GM23338 (cell line): ENCODE results near the gene WWOX. TPM values are rescaled to one million over a fixed set of nuclear protein-coding genes. Genes with fewer than 3 reads are reported as not detected.

Experiments used
- ATAC-seq: fragments of 200-7000 bp; cut with Tn5 transposase; 3 replicates; pipeline ENCODE4 v1.9.1; 2020
- DNase-seq: peaks from one replicate; pipeline ENCODE4 v3.0.0-alpha.2; 2015; ENCODE audit warnings: low spot score
- H2AFZ ChIP-seq: fragments of 200-600 bp; sonication (generic); 2 replicates; pipeline ENCODE4 v1.8.0; 2016; ENCODE audit warnings: antibody characterized with exemption, mild to moderate bottlenecking, moderate library complexity
- H3F3A ChIP-seq: fragments of 200-600 bp; sonication (generic); replicated peaks from 2 replicates; pipeline ENCODE4 v1.8.0; 2017; ENCODE audit warnings: antibody characterized with exemption, mixed run types, low read depth
- H3K27ac ChIP-seq: fragments of 200-600 bp; sonication (generic); 2 replicates; pipeline ENCODE4 v1.6.1; 2016; ENCODE audit warnings: low read depth
- H3K27me3 ChIP-seq: fragments of 200-600 bp; sonication (generic); 2 replicates; pipeline ENCODE4 v1.8.0; 2016; ENCODE audit warnings: mild to moderate bottlenecking, mixed run types, moderate library complexity; ENCODE audit not compliant: insufficient read depth
- H3K36me3 ChIP-seq: fragments of 200-600 bp; sonication (generic); 2 replicates; pipeline ENCODE4 v1.8.0; 2016; ENCODE audit warnings: mild to moderate bottlenecking; ENCODE audit not compliant: insufficient read depth
- H3K4me1 ChIP-seq: fragments of 200-600 bp; sonication (generic); 2 replicates; pipeline ENCODE4 v1.8.0; 2016; ENCODE audit warnings: mild to moderate bottlenecking, moderate library complexity; ENCODE audit not compliant: insufficient read depth
- H3K4me2 ChIP-seq: fragments of 200-600 bp; sonication (generic); 2 replicates; pipeline ENCODE4 v1.7.1; 2017; ENCODE audit warnings: mixed run types
- H3K4me3 ChIP-seq: fragments of 200-600 bp; sonication (generic); 2 replicates; pipeline ENCODE4 v1.6.1; 2016; ENCODE audit warnings: mixed run types
- H3K79me2 ChIP-seq: fragments of 200-600 bp; sonication (generic); replicated peaks from 2 replicates; pipeline ENCODE4 v1.8.0; 2017; ENCODE audit warnings: mild to moderate bottlenecking; ENCODE audit not compliant: insufficient read depth
- H3K9me2 ChIP-seq: fragments of 200-600 bp; sonication (generic); 2 replicates; pipeline ENCODE4 v1.8.0; 2017; ENCODE audit not compliant: insufficient read depth
- H4K20me1 ChIP-seq: fragments of 200-600 bp; sonication (generic); replicated peaks from 2 replicates; pipeline ENCODE4 v1.8.0; 2017; ENCODE audit warnings: mild to moderate bottlenecking; ENCODE audit not compliant: insufficient read depth
- H3K27ac Mint-ChIP-seq: 2 replicates; pipeline ENCODE4 v1.8.0; 2020; ENCODE audit warnings: inconsistent platforms, mild to moderate bottlenecking, moderate library complexity, mixed read lengths
- H3K27me3 Mint-ChIP-seq: 3 replicates; pipeline ENCODE4 v1.8.0; 2022; ENCODE audit warnings: low read depth, mild to moderate bottlenecking, moderate library complexity, mixed read lengths, inconsistent platforms; ENCODE audit not compliant: insufficient read depth, poor library complexity
- H3K36me3 Mint-ChIP-seq: 3 replicates; pipeline ENCODE4 v1.8.0; 2021; ENCODE audit warnings: low read depth, mild to moderate bottlenecking, inconsistent platforms, moderate library complexity, mixed read lengths
- H3K4me1 Mint-ChIP-seq: 3 replicates; pipeline ENCODE4 v1.8.0; 2020; ENCODE audit warnings: mild to moderate bottlenecking, inconsistent platforms, mixed read lengths
- H3K4me3 Mint-ChIP-seq: 3 replicates; pipeline ENCODE4 v1.8.0; 2021; ENCODE audit warnings: moderate library complexity, mild to moderate bottlenecking, inconsistent platforms, mixed read lengths
- H3K9me3 Mint-ChIP-seq: 3 replicates; pipeline ENCODE4 v1.8.0; 2020; ENCODE audit warnings: moderate library complexity, mild to moderate bottlenecking, inconsistent platforms, mixed read lengths
- CREB1 ChIP-seq: fragments of 250-450 bp; sonication (Bioruptor Pico); IDR thresholded peaks from 2 replicates; pipeline ENCODE4 v1.5.0; 2020; ENCODE audit warnings: low read depth, mild to moderate bottlenecking, moderate library complexity
- ETS1 ChIP-seq: IDR thresholded peaks from 2 replicates; pipeline ENCODE4 v1.6.1; 2016; ENCODE audit warnings: antibody characterized with exemption
- NANOG ChIP-seq: IDR thresholded peaks from 2 replicates; pipeline ENCODE4 v1.6.1; 2016; ENCODE audit warnings: antibody characterized with exemption, borderline replicate concordance
- ZNF331 ChIP-seq: fragments of 250-450 bp; sonication (Bioruptor Pico); IDR thresholded peaks from 2 replicates; pipeline ENCODE4 v1.5.0; 2020; ENCODE audit warnings: low read depth, mild to moderate bottlenecking, moderate library complexity
- polyA plus RNA-seq: library from polyadenylated mRNA; unstranded; fragments of >200 nt; fragmentation: Nextera tagmentation; extraction: Ambion mirVana; gene quantifications from 2 replicates; pipeline ENCODE4 v1.2.1, GENCODE V29; 2016
- total RNA-seq: library from RNA; depleted of rRNA; stranded (reverse); fragments of >200 nt; shearing (Covaris generic); gene quantifications from 2 replicates; pipeline ENCODE4 v1.2.3, GENCODE V29; 2014
- TF ChIP-seq, protein P1 (sequence below): fragments of 250-450 bp; sonication (Bioruptor Pico); IDR thresholded peaks from 2 replicates; pipeline ENCODE4 v1.5.0; 2020; ENCODE audit warnings: mild to moderate bottlenecking, moderate library complexity
- TF ChIP-seq, protein P2 (sequence below): IDR thresholded peaks from one replicate; pipeline ENCODE4 v1.6.1; 2018; ENCODE audit warnings: antibody characterized with exemption; ENCODE audit not compliant: unreplicated experiment

Gene WWOX
- total and polyA plus RNA-seq, 2 experiments from 2014 or later = 10.0 to 19.3 TPM

DNA sequence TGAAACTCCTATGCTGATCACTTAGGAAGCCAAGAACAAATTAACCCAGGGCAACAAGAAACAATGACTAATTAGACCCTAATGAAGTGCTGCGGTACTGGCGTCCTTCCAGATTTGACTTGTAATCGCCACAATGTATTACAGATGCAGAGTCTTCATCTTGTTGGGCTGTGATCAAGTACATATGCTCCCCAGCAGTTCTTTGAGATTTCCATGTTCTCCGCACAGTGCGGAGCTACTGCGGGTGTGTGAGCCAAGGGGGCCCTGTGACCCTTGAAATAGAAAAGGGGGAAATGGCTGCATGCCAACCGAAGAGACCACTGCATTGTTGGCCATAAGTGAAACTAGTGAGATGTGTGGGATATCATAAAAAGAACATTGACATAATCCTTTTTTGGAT lies 1031.2 kb downstream of the WWOX start (continued):
- TF ChIP-seq, protein P1, sequence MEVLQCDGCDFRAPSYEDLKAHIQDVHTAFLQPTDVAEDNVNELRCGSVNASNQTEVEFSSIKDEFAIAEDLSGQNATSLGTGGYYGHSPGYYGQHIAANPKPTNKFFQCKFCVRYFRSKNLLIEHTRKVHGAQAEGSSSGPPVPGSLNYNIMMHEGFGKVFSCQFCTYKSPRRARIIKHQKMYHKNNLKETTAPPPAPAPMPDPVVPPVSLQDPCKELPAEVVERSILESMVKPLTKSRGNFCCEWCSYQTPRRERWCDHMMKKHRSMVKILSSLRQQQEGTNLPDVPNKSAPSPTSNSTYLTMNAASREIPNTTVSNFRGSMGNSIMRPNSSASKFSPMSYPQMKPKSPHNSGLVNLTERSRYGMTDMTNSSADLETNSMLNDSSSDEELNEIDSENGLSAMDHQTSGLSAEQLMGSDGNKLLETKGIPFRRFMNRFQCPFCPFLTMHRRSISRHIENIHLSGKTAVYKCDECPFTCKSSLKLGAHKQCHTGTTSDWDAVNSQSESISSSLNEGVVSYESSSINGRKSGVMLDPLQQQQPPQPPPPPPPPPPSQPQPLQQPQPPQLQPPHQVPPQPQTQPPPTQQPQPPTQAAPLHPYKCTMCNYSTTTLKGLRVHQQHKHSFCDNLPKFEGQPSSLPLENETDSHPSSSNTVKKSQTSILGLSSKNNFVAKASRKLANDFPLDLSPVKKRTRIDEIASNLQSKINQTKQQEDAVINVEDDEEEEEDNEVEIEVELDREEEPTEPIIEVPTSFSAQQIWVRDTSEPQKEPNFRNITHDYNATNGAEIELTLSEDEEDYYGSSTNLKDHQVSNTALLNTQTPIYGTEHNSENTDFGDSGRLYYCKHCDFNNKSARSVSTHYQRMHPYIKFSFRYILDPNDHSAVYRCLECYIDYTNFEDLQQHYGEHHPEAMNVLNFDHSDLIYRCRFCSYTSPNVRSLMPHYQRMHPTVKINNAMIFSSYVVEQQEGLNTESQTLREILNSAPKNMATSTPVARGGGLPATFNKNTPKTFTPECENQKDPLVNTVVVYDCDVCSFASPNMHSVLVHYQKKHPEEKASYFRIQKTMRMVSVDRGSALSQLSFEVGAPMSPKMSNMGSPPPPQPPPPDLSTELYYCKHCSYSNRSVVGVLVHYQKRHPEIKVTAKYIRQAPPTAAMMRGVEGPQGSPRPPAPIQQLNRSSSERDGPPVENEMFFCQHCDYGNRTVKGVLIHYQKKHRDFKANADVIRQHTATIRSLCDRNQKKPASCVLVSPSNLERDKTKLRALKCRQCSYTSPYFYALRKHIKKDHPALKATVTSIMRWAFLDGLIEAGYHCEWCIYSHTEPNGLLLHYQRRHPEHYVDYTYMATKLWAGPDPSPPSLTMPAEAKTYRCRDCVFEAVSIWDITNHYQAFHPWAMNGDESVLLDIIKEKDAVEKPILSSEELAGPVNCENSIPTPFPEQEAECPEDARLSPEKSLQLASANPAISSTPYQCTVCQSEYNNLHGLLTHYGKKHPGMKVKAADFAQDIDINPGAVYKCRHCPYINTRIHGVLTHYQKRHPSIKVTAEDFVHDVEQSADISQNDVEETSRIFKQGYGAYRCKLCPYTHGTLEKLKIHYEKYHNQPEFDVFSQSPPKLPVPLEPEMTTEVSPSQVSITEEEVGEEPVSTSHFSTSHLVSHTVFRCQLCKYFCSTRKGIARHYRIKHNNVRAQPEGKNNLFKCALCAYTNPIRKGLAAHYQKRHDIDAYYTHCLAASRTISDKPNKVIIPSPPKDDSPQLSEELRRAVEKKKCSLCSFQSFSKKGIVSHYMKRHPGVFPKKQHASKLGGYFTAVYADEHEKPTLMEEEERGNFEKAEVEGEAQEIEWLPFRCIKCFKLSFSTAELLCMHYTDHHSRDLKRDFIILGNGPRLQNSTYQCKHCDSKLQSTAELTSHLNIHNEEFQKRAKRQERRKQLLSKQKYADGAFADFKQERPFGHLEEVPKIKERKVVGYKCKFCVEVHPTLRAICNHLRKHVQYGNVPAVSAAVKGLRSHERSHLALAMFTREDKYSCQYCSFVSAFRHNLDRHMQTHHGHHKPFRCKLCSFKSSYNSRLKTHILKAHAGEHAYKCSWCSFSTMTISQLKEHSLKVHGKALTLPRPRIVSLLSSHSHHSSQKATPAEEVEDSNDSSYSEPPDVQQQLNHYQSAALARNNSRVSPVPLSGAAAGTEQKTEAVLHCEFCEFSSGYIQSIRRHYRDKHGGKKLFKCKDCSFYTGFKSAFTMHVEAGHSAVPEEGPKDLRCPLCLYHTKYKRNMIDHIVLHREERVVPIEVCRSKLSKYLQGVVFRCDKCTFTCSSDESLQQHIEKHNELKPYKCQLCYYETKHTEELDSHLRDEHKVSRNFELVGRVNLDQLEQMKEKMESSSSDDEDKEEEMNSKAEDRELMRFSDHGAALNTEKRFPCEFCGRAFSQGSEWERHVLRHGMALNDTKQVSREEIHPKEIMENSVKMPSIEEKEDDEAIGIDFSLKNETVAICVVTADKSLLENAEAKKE (CRISPR knock-in tag) = no peak
- TF ChIP-seq ZNF331 (no peak), CREB1 (CRISPR knock-in tag) (no peak), ETS1 (no peak)

GRCh38 chr16:79131321-79132075 lies 1032.0 kb downstream of the WWOX start:
- Mint-ChIP-seq H3K36me3 (peaks cover 3% of the 10 kb centered on the region; the same call in 2 of the 3 replicates), H3K4me3 (no peak overlapping the region), H3K27me3 (peaks cover 2% of the 10 kb centered on the region), H3K4me1 (no peaks in the 10 kb centered on the region; the same call in 2 of the 3 replicates), H3K9me3 (peaks cover 11% of the 10 kb centered on the region), H3K27ac (no peak overlapping the region)
- Histone ChIP-seq H3K79me2 (no peaks in the 10 kb centered on the region), H3K27ac (no peak overlapping the region), H3K36me3 (no peaks in the 10 kb centered on the region), H3F3A (no peaks in the 10 kb centered on the region), H3K9me2 (no peaks in the 10 kb centered on the region), H2AFZ (no peak overlapping the region), H3K4me1 (no peaks in the 10 kb centered on the region), H4K20me1 (no peaks in the 10 kb centered on the region), H3K4me3 (no peak overlapping the region), H3K27me3 (no peaks in the 10 kb centered on the region), H3K4me2 (no peak overlapping the region)
- ATAC-seq (no peak), DNase-seq (no peak)
- TF ChIP-seq, protein P2, sequence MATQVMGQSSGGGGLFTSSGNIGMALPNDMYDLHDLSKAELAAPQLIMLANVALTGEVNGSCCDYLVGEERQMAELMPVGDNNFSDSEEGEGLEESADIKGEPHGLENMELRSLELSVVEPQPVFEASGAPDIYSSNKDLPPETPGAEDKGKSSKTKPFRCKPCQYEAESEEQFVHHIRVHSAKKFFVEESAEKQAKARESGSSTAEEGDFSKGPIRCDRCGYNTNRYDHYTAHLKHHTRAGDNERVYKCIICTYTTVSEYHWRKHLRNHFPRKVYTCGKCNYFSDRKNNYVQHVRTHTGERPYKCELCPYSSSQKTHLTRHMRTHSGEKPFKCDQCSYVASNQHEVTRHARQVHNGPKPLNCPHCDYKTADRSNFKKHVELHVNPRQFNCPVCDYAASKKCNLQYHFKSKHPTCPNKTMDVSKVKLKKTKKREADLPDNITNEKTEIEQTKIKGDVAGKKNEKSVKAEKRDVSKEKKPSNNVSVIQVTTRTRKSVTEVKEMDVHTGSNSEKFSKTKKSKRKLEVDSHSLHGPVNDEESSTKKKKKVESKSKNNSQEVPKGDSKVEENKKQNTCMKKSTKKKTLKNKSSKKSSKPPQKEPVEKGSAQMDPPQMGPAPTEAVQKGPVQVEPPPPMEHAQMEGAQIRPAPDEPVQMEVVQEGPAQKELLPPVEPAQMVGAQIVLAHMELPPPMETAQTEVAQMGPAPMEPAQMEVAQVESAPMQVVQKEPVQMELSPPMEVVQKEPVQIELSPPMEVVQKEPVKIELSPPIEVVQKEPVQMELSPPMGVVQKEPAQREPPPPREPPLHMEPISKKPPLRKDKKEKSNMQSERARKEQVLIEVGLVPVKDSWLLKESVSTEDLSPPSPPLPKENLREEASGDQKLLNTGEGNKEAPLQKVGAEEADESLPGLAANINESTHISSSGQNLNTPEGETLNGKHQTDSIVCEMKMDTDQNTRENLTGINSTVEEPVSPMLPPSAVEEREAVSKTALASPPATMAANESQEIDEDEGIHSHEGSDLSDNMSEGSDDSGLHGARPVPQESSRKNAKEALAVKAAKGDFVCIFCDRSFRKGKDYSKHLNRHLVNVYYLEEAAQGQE = no peak
- TF ChIP-seq NANOG = no peak
- TF ChIP-seq ETS1 = no peak
- TF ChIP-seq ZNF331 = no peak
